ENCODE results near the gene ACER1.

Gene ACER1

DNA sequence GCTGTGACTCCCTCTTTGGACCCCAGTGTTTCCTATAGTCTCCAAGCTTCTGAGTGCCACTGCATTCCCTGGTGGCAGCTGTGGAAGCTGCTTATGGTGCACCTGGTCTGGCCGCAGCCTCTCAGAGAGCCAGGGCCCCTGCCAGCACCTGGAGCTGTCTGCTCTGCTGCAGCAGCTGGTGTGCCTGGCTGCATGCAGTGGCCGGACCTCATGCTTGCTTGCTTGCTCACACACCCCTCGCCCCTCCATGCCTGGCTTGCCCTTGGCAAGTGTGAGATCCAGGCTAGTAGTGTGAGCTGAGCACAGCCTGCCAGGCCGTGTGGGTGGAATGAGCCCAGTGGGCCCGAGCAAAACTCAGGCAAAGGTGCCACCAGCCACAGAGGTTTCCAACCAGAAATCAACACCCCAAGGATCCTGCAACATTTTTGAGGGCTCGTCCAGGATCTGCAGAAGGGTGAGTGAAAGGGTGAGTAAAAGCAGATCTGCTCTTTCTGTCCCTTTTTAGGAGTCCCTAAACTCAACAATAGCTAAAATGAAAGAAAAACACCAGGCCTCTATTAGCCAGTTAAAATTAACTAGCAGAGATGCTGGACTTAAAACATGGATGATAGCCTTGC is 46.0 kb downstream of the ACER1 start:
- no peak for TF ChIP-seq SIN3A (IDR thresholded peaks at IDR 0.05; ENCODE audit: borderline replicate concordance, insufficient read depth, low read length)

DNA sequence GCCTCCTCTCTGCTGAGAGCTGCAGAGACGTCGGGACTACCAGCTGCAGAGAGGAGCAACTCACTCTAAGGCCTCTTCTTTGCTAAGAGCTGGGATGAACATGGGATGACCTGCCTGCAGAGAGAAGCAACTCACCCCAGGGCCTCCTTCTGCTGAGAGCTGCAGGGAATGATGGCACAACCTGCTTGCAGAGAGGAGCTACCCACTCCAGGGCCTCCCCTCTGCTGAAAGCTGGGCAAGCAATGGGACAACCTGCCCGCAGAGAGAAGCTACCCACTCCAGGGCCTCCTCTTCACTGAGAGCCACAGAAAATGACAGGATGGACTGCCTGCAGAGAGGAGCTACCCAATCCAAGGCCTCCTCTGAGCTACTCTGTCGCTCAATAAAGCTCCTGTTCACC is 46.7 kb downstream of the ACER1 start:
- TF ChIP-seq, protein P1, sequence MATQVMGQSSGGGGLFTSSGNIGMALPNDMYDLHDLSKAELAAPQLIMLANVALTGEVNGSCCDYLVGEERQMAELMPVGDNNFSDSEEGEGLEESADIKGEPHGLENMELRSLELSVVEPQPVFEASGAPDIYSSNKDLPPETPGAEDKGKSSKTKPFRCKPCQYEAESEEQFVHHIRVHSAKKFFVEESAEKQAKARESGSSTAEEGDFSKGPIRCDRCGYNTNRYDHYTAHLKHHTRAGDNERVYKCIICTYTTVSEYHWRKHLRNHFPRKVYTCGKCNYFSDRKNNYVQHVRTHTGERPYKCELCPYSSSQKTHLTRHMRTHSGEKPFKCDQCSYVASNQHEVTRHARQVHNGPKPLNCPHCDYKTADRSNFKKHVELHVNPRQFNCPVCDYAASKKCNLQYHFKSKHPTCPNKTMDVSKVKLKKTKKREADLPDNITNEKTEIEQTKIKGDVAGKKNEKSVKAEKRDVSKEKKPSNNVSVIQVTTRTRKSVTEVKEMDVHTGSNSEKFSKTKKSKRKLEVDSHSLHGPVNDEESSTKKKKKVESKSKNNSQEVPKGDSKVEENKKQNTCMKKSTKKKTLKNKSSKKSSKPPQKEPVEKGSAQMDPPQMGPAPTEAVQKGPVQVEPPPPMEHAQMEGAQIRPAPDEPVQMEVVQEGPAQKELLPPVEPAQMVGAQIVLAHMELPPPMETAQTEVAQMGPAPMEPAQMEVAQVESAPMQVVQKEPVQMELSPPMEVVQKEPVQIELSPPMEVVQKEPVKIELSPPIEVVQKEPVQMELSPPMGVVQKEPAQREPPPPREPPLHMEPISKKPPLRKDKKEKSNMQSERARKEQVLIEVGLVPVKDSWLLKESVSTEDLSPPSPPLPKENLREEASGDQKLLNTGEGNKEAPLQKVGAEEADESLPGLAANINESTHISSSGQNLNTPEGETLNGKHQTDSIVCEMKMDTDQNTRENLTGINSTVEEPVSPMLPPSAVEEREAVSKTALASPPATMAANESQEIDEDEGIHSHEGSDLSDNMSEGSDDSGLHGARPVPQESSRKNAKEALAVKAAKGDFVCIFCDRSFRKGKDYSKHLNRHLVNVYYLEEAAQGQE (IDR thresholded peaks at IDR 0.05; ENCODE audit: insufficient read depth in 1 of 2, low read depth in 2 of 2, low read length in 2 of 2), result no peak
- TF ChIP-seq SIN3A (IDR thresholded peaks at IDR 0.05; ENCODE audit: borderline replicate concordance, insufficient read depth, low read length) (no peak), TAF1 (IDR thresholded peaks at IDR 0.05; ENCODE audit: borderline replicate concordance, insufficient read depth, low read length) (no peak), POLR2AphosphoS5 (IDR thresholded peaks at IDR 0.05; ENCODE audit: low read depth, low read length) (no peak), FOXP2 (optimal IDR thresholded peaks at IDR 0.05; ENCODE audit: borderline replicate concordance, extremely low read depth, extremely low read length, insufficient read depth) (no peak)

DNA sequence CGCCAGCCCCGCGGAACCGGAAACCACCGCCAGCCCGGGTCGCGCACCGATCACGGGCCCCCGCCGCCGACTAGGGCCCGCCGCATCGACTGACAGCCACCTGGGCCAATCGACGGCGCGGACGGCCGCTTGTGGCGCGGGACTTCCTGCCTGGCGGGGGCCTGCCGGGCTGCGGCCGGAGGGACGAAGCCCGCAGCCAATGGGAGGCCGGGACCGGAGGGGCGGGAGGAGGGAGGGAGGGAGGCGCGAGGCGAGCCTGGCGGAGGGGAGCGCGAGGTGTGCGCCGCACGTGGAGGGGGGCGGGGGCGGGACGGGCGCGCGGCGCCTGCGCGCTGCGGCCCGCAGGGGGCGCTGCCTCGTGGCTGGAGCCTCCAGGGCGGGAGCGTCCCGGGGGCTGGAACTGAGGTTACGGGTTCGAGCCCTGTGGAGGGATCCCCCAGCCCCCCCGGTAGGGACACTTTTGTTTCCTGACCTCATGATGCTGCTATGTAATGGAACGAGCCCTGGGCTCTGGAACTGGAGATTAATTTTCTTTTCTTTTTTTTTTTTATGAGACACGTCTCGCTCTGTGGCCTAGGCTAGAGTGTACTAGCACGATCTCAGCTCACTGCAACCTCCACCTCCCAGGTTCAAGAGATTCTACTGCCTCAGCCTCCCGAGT is 53.4 kb downstream of the ACER1 start, which contains the start of gene MLLT1:
Gene MLLT1 (minus strand): TSS at position 45 of the 661 bp plus-strand sequence. CDS start 191 bp downstream, outside the sequence.
- TF ChIP-seq FOXP2 (optimal IDR thresholded peaks at IDR 0.05; ENCODE audit: borderline replicate concordance, extremely low read depth, extremely low read length, insufficient read depth), result peak; percentile 86
- no peak for TF ChIP-seq SIN3A (IDR thresholded peaks at IDR 0.05; ENCODE audit: borderline replicate concordance, insufficient read depth, low read length)
- TF ChIP-seq, protein P1 (IDR thresholded peaks at IDR 0.05; ENCODE audit: insufficient read depth in 1 of 2, low read depth in 2 of 2, low read length in 2 of 2), result no peak
- no peak for TF ChIP-seq TAF1 (IDR thresholded peaks at IDR 0.05; ENCODE audit: borderline replicate concordance, insufficient read depth, low read length)

DNA sequence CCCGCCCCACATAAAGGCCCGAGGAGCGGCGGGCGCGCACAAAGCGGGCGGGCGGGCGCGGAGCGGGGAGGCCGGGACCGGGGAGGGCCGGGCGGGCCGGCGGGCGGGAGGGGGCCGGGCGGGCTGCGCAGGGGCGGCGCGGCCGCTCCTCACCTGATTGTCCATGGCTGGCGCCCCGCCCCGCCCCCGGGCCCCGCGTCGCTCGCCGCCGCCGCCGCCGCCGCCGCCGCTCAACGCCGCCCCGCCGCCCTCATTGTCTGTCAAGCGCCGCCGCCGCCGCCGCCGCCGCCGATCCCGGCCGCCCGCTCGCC is 53.8 kb downstream of the ACER1 start:
- TF ChIP-seq TAF1 (IDR thresholded peaks at IDR 0.05; ENCODE audit: borderline replicate concordance, insufficient read depth, low read length), result 0 out of 2 replicates have a peak, but pooled peaks have one; percentile 1
- TF ChIP-seq FOXP2 (optimal IDR thresholded peaks at IDR 0.05; ENCODE audit: borderline replicate concordance, extremely low read depth, extremely low read length, insufficient read depth), result no peak

DNA sequence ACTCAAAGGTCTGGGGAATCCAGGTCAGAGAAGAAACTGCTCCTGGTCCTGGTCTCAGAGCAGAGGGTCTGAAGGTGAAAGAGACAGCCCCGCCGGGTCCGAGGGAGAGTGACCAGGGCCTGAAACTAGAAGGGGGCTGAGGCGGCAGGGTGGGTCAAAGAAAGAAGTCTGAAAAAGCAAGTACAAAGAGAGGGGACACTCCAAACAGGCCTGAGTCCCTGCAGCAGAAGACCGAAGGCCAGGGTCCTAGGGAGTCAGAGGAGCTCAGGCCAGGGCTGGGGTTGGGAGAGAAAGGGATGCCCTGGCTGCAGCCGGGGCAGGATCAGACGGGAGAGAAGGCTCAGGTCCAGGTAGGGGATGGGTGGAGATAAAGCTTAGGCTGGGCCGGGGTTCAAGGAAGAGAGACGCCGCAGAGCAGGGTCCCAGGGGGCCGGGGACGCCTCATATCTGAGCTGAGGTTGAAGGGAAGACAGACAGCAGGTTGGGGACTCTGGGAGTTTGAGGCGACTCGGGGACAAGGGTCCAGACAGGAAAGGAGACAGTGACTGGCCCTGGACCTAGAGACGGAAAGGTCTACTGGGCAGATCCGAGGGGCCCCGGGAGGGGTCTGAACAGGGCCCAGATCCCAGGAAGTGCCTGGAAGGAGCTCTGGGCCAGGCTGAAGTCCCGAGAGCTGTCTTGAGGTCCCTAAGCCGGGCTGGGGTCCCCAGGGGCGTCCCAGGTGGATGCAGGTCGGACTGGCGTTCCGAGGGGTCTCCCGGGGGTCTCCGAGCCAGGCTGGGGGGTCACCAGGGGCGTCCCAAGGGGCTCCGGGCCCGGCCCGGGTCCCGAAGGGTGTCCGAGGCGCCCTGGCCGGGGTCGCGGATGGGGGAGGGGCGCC is 54.4 kb downstream of the ACER1 start:
- TF ChIP-seq, protein P1 (IDR thresholded peaks at IDR 0.05; ENCODE audit: insufficient read depth in 1 of 2, low read depth in 2 of 2, low read length in 2 of 2), result no peak
- TF ChIP-seq POLR2AphosphoS5 (IDR thresholded peaks at IDR 0.05; ENCODE audit: low read depth, low read length), result no peak
- TF ChIP-seq FOXP2 (optimal IDR thresholded peaks at IDR 0.05; ENCODE audit: borderline replicate concordance, extremely low read depth, extremely low read length, insufficient read depth), result no peak
- no peak for TF ChIP-seq TAF1 (IDR thresholded peaks at IDR 0.05; ENCODE audit: borderline replicate concordance, insufficient read depth, low read length)
- TF ChIP-seq SIN3A (IDR thresholded peaks at IDR 0.05; ENCODE audit: borderline replicate concordance, insufficient read depth, low read length), result no peak

DNA sequence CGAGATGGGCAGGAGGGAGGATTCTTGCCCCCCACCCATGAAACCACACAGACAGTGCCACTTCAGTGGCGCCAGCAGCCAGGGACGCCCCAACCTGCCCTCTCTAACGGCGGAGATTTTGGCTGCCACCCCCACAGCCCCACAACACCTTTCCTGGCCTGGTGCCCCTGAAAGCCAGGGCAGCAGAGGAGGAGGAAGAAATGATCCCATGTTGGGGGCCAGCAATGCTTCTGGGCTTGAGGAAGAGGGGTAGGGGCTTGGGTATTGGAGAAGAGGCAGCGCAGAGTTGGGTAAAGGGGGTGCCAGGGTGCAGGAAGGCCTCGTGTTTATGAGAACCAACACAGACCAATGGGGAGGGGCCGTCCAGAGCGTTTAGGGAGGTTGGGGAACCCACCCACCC is 55.4 kb downstream of the ACER1 start:
- TF ChIP-seq POLR2AphosphoS5 (IDR thresholded peaks at IDR 0.05; ENCODE audit: low read depth, low read length), result no peak
- TF ChIP-seq SIN3A (IDR thresholded peaks at IDR 0.05; ENCODE audit: borderline replicate concordance, insufficient read depth, low read length), result no peak
- TF ChIP-seq FOXP2 (optimal IDR thresholded peaks at IDR 0.05; ENCODE audit: borderline replicate concordance, extremely low read depth, extremely low read length, insufficient read depth), result no peak
- TF ChIP-seq, protein P1 (IDR thresholded peaks at IDR 0.05; ENCODE audit: insufficient read depth in 1 of 2, low read depth in 2 of 2, low read length in 2 of 2), result no peak
- TF ChIP-seq TAF1 (IDR thresholded peaks at IDR 0.05; ENCODE audit: borderline replicate concordance, insufficient read depth, low read length), result no peak
